H4 (cell line): ENCODE data around the gene SIK3. TPM values are rescaled to one million over a fixed set of nuclear protein-coding genes. Genes with fewer than 3 reads are reported as not detected.
"Not testable (repeated sequence)": the region's sequence is repeated elsewhere in the genome, so short reads cannot be mapped to it uniquely, and the experiment has no call there.

Experiments
- DNase-seq: peaks from one replicate; pipeline ENCODE4 v3.0.0-alpha.2; 2015; ENCODE audit warnings: low spot score
- total RNA-seq: library from RNA; depleted of rRNA; stranded (reverse); fragments of >200 nt; shearing (Covaris generic); gene quantifications from 2 replicates; pipeline ENCODE4 v1.2.3, GENCODE V29; 2014

The SIK3 gene
- total RNA-seq, 1 experiment from 2014 or later, result 7.8 TPM

DNA sequence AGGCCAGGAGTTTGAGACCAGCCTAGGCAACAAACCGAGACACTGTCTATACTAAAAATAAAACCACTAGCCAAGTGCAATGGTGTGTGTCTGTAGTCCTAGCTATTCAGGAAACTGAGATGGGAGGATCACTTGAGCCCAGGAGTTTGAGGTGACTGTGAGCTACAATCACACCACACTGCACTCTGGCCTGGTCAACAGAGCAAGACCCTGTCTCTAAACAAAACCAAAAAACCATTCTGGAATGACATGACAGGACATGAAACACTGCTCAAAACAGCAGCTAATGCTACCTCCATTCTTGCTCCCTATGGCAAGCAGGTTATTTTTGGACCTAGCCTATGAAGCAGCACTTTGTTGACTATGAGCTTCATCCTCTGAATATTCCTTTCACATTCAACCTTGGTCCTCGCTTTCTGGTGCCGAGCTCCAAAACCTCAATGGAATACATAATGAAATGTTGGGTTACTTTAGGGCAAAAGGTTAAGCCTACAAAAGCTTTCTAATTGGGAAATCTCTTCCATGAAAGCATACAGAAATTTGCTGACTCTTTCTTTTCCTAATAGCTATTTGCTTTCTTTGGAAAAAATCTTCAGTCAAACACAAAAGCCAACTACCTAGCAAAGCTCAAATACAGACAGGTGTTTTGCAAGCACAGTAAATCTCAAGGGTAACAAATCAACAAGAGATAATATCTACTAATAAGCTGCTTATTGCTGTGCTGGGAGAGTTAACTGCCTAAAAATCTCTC, 21.1 kb downstream of the SIK3 start:
- DNase-seq, result peak; percentile 34

GRCh38 chr11:117075186-117075585, 23.0 kb downstream of the SIK3 start:
- DNase-seq, result no peak

DNA sequence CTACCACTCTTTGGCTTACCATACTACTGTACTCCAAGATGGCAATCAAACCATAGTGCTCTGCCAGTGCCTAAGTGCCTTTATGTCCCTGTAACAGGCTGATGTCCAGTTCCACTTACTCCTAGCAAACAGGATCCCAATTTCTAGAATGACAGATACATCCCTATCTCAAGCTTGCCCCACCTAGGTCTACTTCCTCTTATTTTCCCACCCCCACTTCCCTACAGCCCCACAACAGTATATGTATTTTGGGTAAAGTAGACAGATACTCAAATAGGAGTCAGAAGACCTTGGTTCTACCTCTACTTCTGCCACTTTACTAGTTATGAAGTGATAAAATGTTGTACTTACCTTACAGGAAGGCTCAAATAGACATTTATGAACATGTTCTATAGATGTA, 24.1 kb downstream of the SIK3 start:
- DNase-seq, result no peak

DNA sequence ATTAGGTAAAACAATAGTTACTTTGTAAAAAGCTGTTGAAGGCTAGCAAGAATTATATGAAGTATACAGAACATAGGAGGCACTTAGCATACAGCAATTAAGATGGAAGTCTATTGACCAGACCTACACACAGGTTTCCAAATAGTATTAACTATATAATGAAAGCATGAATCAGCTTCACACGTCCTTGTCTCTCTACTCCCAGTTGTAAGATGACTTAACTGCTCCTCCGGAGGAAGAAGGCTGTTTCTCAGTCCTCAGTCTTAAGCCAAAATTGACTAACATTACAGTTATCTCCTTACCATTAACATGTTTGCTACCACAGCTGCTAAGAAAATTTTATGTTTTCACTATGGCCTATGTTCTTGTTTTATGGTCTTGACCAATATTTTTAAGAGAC, 24.7 kb downstream of the SIK3 start:
- DNase-seq, result no peak

DNA sequence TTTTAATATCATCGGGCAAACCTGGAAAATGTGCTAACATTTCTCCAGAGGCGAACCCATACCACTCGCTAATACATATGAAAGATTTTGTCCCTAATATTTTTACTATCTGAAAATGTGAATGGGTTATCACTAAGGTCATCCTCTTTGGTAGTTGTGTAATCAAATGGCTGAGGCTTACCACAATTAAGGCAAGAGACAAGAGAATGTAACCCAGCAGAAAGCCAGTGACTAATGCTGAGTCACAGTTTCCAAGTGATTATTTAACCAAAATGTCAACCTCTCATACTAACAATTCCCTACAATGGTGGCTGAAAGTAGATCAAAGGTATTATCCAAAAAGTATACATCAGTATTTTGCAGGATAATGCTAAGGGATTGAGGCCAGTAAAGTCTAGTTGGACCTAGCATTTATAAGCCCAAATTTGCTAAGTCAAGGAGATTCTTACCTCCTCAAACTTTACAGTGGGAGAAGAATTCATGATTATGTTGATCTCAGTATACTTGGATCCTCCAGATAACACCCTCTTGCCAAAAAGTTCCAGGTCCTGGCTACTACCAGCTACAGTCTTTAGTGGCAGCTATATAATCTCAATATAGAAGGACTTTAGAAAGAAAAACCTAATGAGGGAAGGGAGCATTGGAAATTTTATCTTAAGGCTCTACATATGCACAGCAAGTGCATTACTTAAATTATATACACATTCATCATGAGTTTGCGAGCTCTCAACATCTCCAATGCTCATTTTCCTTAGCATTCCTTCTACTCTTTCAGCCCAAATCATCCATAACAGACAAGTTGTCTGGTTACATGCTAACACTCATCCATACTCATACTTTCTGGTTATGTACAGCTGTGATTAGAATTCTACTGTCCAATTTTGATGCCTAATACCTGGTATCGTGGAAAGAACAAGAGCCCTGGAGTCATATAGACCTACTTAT, 25.4 kb downstream of the SIK3 start:
- DNase-seq, result peak; percentile 89

- peak; percentile 61 for DNase-seq
These were observed 26.9 kb downstream of the SIK3 start for GRCh38 chr11:117071344-117071787.

DNA sequence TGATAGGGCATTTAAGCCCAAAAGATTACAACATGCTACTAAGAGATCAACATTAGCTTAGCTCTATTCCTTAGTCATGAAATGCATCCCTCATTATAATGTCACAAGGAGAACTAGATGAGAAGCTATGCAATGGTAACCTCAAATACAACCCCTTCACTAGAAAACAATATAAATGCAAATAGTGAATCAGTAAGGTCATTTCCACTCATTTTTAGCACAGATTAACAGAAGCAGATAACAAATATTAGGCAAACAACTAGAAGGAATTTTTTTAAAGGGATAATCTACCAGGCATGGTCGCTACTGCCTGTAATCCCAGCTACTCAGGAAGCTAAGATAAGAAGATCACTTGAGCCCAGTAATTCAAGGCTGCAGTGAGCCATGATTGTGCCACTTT, 28.2 kb downstream of the SIK3 start:
- DNase-seq, result no peak

- DNase-seq, result no peak
These were observed 29.8 kb downstream of the SIK3 start for GRCh38 chr11:117068303-117068860.

DNA sequence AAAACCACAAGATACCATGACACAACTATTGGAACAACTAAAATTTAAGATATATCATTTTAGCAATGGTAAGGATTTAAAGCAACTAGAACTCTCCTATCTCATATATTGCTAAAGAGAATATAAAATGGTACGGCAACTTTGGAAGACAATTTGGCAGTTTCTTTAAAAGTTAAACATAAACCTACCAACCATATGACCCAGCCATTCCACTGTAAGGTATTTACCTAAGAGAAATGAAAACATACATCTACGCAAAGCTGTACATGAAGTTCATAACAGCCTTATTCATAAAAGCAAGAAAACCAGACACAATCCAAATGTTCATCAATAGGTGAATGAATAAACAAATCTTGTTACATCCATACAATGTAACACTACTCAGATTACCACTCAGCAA, 31.3 kb downstream of the SIK3 start:
- no peak for DNase-seq

GRCh38 chr11:117064275-117064674, 34.0 kb downstream of the SIK3 start:
- no peak for DNase-seq

DNA sequence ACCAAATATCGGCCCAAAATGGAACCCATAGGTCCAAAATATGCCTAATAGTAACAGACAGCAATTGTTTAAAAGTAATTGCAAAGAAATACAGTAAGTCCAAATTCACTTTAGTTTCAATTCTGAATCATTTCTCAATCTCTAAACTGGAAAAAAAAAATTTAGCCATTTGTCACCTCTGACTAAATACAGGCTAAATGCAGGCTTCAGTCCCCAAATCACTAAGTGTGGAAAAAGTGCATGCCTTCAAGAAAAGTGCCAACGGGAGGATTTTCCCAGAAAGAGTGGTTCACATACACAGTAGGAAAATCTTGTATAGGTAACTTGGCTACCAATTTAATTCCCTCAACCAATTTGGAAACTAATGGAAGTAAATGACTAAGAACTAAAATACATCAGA, 35.7 kb downstream of the SIK3 start:
- DNase-seq, result no peak

GRCh38 chr11:117061256-117061655, 37.0 kb downstream of the SIK3 start:
- no peak for DNase-seq

- no peak for DNase-seq
These were observed 38.5 kb downstream of the SIK3 start for GRCh38 chr11:117059611-117060148.

GRCh38 chr11:117058761-117059261, 39.4 kb downstream of the SIK3 start:
- DNase-seq, result peak; percentile 78

DNA sequence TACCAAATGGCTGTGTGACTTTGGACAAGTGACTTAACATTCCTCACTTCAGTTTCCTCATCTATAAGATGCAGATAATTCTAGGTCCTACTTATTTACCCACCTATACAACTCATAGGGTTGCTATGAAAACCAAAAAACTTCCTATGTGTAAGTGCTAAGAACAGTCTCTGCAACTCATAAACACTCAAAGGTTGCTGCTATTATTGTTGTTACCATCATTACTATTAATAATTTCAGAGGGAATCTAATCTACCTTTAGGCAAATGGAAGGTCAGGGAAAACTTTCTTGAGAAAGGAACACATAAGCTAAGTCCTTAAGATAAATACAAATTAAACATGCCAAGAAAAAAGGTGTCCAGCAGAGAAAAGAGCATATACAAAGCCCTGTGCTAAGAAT, 40.5 kb downstream of the SIK3 start:
- no peak for DNase-seq

GRCh38 chr11:117057317-117057716, 40.9 kb downstream of the SIK3 start:
- DNase-seq, result no peak

GRCh38 chr11:117055469-117055868, 42.8 kb downstream of the SIK3 start:
- no peak for DNase-seq

DNA sequence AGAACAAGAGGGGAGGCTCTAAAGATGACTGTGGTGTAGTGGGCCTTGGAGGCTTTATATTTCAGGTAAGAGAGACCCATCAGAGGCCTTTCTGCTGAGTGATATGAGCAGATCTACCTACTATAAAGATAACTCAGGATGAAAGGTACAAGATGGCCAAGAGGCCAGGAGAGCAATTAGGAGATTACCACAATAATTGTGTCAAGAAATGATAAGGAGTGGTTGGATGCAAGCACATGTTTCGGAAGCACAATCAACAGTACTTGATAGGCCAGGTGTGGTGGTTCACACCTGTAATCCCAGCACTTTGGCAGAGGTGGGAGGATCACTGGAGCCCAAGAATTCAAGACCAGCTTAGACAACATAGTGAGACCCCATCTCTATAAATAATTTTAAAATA, 43.8 kb downstream of the SIK3 start:
- no peak for DNase-seq

DNA sequence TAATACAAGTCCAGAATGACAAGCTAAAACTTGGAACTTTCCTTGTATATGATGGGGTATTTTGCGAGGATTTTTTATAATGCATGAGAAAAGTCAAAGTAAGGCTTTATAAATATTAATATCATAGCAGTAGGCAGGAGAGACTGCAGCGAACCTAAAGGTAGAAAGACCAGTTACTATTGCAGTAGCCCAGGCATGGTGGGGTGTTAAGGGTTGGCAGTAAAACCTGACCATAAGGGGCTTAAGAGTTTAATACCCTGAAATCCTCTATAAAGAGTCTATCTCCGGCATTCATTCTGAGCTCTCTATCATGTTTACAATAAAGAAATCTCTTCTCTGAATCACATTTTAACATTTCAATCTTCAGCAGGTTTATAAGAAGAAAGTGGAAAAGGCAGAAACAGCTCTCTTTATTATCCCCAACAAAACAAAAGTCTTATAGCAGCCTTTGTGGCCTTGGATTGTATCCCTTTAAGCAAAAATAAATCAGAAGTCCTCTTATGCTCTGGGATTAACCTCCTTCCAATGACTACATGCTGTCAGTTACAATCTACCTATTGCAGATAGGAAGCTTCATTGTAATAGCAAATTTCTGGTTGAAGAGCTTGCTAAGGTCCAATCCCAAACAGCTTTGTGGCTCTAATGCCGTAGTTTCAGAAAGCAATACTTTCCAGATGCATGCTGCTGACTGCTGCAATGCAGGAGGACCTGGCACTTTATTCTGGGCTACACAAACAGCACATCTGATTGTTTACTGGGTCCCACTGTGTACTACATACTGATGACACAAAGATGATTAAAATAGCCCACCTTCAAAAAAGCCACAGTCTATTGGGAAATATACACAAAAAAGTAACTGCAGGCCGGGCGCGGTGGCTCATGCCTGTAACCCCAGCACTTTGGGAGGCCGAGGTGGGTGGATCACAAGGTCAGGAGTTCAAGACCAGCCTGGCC, 45.8 kb downstream of the SIK3 start:
- no peak for DNase-seq

DNA sequence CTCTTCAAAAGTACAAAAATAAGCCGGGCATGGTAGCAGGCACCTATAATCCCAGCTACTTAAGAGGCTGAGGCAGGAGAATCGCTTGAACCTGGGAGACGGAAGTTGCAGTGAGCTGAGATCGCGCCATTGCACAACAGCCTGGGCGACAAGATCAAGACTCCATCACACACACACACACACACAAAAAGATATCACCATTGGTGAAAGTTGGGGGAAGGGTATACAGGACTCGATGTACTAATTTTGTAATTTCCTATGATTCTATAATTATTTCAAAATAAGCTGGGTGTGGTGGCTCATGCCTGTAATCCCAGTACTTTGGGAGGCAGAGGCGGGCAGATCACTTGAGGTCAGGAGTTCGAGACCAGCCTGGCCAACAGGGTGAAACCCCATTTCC, 48.1 kb downstream of the SIK3 start:
- DNase-seq, result not testable (repeated sequence)

- DNase-seq, result not testable (repeated sequence)
These were observed 51.6 kb downstream of the SIK3 start for GRCh38 chr11:117046627-117047026.
